ENCODE data around the gene NMT1.

The NMT1 gene

DNA sequence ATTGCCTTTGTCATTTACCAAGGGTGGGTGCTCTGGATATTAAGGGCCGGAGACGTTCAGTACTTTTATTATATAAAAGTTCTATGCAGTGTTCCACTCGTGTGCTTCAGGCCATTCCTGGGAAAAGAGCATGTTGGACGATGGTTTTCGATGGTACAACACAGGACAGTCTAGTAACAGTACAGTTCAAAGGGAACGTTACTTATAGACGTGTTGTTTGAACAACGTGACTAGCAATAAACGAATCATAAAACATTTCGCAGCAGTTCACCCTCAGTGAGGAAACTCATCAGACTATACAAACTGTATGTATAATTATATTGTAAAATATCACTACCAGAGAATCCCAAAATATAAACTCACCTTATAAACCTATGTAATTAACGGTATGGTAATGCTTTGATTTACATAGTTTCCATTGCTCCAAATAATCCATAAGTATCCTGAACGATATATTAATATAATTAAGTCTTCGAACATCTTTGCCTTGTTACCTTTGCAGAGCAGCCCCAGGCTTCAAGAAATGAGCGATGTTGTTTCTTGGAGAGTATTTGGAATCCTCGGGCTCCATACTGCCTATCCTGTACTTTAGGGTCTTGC lies 589 bp downstream of the NMT1 start:
- H3K27ac ChIP-seq (ENCODE audit: poor library complexity, severe bottlenecking) = peak overlapping the region; percentile 48
- ATAC-seq (ENCODE audit: low read depth) (no peak), DNase-seq (ENCODE audit: low spot score) (no peak)
- H3K4me3 ChIP-seq (ENCODE audit: severe bottlenecking) = peak overlapping the region; percentile 78
- TF ChIP-seq, protein P1, sequence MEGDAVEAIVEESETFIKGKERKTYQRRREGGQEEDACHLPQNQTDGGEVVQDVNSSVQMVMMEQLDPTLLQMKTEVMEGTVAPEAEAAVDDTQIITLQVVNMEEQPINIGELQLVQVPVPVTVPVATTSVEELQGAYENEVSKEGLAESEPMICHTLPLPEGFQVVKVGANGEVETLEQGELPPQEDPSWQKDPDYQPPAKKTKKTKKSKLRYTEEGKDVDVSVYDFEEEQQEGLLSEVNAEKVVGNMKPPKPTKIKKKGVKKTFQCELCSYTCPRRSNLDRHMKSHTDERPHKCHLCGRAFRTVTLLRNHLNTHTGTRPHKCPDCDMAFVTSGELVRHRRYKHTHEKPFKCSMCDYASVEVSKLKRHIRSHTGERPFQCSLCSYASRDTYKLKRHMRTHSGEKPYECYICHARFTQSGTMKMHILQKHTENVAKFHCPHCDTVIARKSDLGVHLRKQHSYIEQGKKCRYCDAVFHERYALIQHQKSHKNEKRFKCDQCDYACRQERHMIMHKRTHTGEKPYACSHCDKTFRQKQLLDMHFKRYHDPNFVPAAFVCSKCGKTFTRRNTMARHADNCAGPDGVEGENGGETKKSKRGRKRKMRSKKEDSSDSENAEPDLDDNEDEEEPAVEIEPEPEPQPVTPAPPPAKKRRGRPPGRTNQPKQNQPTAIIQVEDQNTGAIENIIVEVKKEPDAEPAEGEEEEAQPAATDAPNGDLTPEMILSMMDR (IDR thresholded peaks at IDR 0.05; ENCODE audit: poor library complexity, severe bottlenecking) = no peak
- peaks cover 42% of the 10 kb centered on the region for H3K36me3 ChIP-seq (ENCODE audit: low read depth)
- H3K27me3 ChIP-seq (ENCODE audit: insufficient read depth, poor library complexity, severe bottlenecking) = no peaks in the 10 kb centered on the region
- no peaks in the 10 kb centered on the region for H3K9me3 ChIP-seq (ENCODE audit: severe bottlenecking)
- peaks cover 7% of the 10 kb centered on the region for H3K4me1 ChIP-seq (ENCODE audit: insufficient read depth, poor library complexity, severe bottlenecking)

DNA sequence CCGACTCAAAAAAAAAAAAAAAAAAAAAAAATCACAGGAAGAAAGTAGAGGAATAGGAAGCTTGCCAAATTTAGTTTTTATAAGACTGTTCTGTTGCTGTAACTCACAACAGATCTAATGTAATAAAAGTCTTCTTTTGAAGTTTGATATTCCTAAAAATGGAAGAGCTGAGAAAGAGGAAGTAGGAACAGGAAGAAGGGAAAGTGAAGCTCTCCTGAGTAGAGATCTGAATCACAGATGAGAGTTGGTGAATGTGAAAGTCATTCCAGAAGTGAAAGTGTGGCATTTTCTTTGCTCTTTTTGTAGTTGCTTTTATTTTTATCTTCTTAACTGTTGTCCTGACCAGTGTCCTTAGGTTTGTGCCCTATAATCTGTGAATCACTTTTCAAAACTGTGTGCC lies 2.1 kb downstream of the NMT1 start:
- Histone ChIP-seq H3K27ac (ENCODE audit: poor library complexity, severe bottlenecking) (no peak overlapping the region), H3K27me3 (ENCODE audit: insufficient read depth, poor library complexity, severe bottlenecking) (no peaks in the 10 kb centered on the region), H3K9me3 (ENCODE audit: severe bottlenecking) (no peaks in the 10 kb centered on the region), H3K4me1 (ENCODE audit: insufficient read depth, poor library complexity, severe bottlenecking) (peaks cover 7% of the 10 kb centered on the region), H3K4me3 (ENCODE audit: severe bottlenecking) (no peak overlapping the region), H3K36me3 (ENCODE audit: low read depth) (peaks cover 57% of the 10 kb centered on the region)
- DNase-seq (ENCODE audit: low spot score) (no peak), ATAC-seq (ENCODE audit: low read depth) (no peak)
- TF ChIP-seq, protein P1 (IDR thresholded peaks at IDR 0.05; ENCODE audit: poor library complexity, severe bottlenecking) = no peak

DNA sequence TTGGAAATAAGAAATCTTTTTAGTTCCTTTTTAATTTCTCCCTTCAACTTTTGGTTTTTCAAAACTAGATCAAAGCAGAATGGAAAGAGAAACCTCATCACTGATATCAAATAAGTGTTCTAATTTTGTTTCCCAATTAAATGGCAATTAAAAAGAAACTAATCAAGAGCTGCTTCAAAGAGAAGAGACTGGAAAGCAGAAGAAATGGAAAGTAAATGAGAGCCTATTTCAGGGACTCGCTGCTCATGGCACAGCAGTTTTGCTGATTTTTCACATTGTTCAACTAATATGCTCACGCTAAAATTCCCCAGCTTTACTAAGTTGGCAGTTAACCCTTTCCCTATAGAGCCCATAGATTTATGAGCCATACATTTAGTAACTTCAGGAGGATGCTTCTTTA lies 6.5 kb downstream of the NMT1 start:
- TF ChIP-seq, protein P1 (IDR thresholded peaks at IDR 0.05; ENCODE audit: poor library complexity, severe bottlenecking) = no peak
- Histone ChIP-seq H3K27me3 (ENCODE audit: insufficient read depth, poor library complexity, severe bottlenecking) (no peaks in the 10 kb centered on the region), H3K27ac (ENCODE audit: poor library complexity, severe bottlenecking) (no peak overlapping the region), H3K4me3 (ENCODE audit: severe bottlenecking) (no peak overlapping the region), H3K4me1 (ENCODE audit: insufficient read depth, poor library complexity, severe bottlenecking) (peaks cover 14% of the 10 kb centered on the region), H3K36me3 (ENCODE audit: low read depth) (peaks cover 80% of the 10 kb centered on the region), H3K9me3 (ENCODE audit: severe bottlenecking) (no peaks in the 10 kb centered on the region)
- no peak for DNase-seq (ENCODE audit: low spot score)
- no peak for ATAC-seq (ENCODE audit: low read depth)

DNA sequence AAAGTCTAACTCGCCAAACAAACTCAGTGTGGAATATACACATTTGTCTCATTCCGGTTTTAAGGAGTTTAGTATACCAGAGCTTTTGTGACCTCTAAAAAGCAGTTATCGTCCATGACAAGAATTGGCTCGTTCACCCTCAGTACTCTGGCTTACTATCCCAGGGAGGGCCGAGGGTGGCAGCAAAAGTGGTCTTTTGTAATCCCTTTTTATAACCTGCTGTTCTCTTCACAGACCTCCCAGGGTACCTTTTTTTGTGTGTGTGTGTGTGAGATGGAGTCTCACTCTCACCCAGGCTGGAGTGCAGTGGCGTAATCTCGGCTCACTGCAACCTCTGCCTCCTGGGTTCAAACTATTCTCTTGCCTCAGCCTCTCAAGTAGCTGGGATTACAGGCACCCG lies 8.9 kb downstream of the NMT1 start:
- no peaks in the 10 kb centered on the region for H3K27me3 ChIP-seq (ENCODE audit: insufficient read depth, poor library complexity, severe bottlenecking)
- peaks cover 85% of the 10 kb centered on the region for H3K36me3 ChIP-seq (ENCODE audit: low read depth)
- no peaks in the 10 kb centered on the region for H3K9me3 ChIP-seq (ENCODE audit: severe bottlenecking)
- peaks cover 15% of the 10 kb centered on the region for H3K4me1 ChIP-seq (ENCODE audit: insufficient read depth, poor library complexity, severe bottlenecking)
- H3K4me3 ChIP-seq (ENCODE audit: severe bottlenecking) = no peak overlapping the region
- TF ChIP-seq, protein P1 (IDR thresholded peaks at IDR 0.05; ENCODE audit: poor library complexity, severe bottlenecking) = no peak
- DNase-seq (ENCODE audit: low spot score) = no peak
- H3K27ac ChIP-seq (ENCODE audit: poor library complexity, severe bottlenecking) = no peak overlapping the region
- ATAC-seq (ENCODE audit: low read depth) = no peak

DNA sequence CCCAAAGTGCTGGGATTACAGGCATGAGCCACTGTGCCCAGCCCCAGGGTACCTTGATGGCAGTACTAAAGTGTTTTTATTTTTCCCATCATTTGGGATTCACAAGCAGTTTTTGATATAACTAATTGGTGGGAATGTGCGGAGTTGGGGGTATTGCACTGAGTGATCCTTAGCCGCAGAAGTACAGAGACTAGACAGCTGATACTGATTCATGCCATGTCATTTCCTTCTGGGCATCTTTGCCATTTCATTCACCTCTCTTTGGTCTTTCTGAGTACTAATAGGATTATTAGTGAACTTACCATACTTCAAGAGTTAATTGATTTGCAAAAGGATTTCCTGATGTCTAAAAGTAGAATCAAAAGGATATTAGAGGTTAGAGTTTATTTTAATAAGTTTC lies 9.7 kb downstream of the NMT1 start:
- ATAC-seq (ENCODE audit: low read depth) (peak; percentile 63; the same call in 1 of the 3 replicates), DNase-seq (ENCODE audit: low spot score) (no peak)
- Histone ChIP-seq H3K4me1 (ENCODE audit: insufficient read depth, poor library complexity, severe bottlenecking) (peaks cover 17% of the 10 kb centered on the region), H3K36me3 (ENCODE audit: low read depth) (peaks cover 90% of the 10 kb centered on the region), H3K4me3 (ENCODE audit: severe bottlenecking) (no peak overlapping the region), H3K27me3 (ENCODE audit: insufficient read depth, poor library complexity, severe bottlenecking) (no peaks in the 10 kb centered on the region), H3K27ac (ENCODE audit: poor library complexity, severe bottlenecking) (peak overlapping the region; percentile 26), H3K9me3 (ENCODE audit: severe bottlenecking) (no peaks in the 10 kb centered on the region)
- TF ChIP-seq, protein P1 (IDR thresholded peaks at IDR 0.05; ENCODE audit: poor library complexity, severe bottlenecking) = no peak
